ENCODE results near the gene C22orf15. TPM values are rescaled to one million over a fixed set of nuclear protein-coding genes. Genes with fewer than 3 reads are reported as not detected.
"Not testable (repeated sequence)": the region's sequence is repeated elsewhere in the genome, so short reads cannot be mapped to it uniquely, and the experiment has no call there.

C22orf15 gene
- total and polyA plus RNA-seq, 3 donors from 2014 or later: 0.68 to 8.8 (median 2.4) TPM

DNA sequence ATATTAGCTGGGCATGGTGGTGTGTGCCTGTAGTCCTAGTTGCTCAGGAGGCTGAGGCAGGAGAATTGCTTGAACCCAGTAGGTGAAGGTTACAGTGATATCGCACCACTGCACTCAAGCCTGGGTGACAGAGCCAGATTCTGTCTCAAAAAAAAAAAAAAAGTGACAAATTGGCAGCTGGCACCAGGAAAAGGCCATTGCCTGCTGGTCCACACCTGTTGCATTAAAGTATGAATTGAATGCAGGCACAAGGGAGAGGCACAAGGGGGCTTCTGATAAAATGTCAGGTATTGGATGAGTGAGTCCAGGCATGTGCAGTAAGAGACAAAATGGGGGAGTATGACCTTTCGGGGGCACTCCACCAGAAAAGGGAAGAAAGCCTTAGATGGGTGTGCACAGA is 40.1 kb upstream of the C22orf15 start:
- Histone ChIP-seq H3K36me3 (ENCODE audit: low read depth, missing control alignments) (no peaks in the 10 kb centered on the region), H3K9me3 (no peaks in the 10 kb centered on the region), H3K4me3 (no peak overlapping the region), H3K4me1 (no peaks in the 10 kb centered on the region), H3K27me3 (no peaks in the 10 kb centered on the region), H3K27ac (no peak overlapping the region)
- 81 to 87% methylated on average over 2 of the region's 2 CpGs for WGBS, 2 donors
- DNase-seq: no peak
- intact Hi-C loops (cut with DNase I; ENCODE audit: low total_unique reads): no loop called here
- TF ChIP-seq CTCF (IDR thresholded peaks at IDR 0.05): no peak

- intact Hi-C loops (cut with DNase I; ENCODE audit: low total_unique reads); H3K27me3 ChIP-seq; H3K4me1 ChIP-seq; H3K9me3 ChIP-seq; H3K27ac ChIP-seq; H3K4me3 ChIP-seq; DNase-seq; H3K36me3 ChIP-seq (ENCODE audit: low read depth, missing control alignments): not testable (repeated sequence)
- 83 to 91% methylated on average over 4 of the region's 4 CpGs for WGBS, 2 donors
Measured at GRCh38 chr22:23728108-23728507, 34.7 kb upstream of the C22orf15 start.

- no peak overlapping the region for H3K4me3 ChIP-seq
- no peak for TF ChIP-seq CTCF (IDR thresholded peaks at IDR 0.05)
- no peak for TF ChIP-seq POLR2A (IDR thresholded peaks at IDR 0.05)
- intact Hi-C loops (cut with DNase I; ENCODE audit: low total_unique reads): no loop called here
- no peak for DNase-seq
- no peak overlapping the region for H3K27ac ChIP-seq
- no peaks in the 10 kb centered on the region for H3K9me3 ChIP-seq
- H3K27me3 ChIP-seq: no peaks in the 10 kb centered on the region
- H3K4me1 ChIP-seq: no peaks in the 10 kb centered on the region
- H3K36me3 ChIP-seq (ENCODE audit: low read depth, missing control alignments): no peaks in the 10 kb centered on the region
Measured at GRCh38 chr22:23737696-23738095, 25.1 kb upstream of the C22orf15 start.

- WGBS, 2 donors: 74 to 89% methylated on average over 4 to 7 of the region's 7 CpGs
- no peak overlapping the region for H3K27ac ChIP-seq
Measured at GRCh38 chr22:23742505-23743264, 20.1 kb upstream of the C22orf15 start.

DNA sequence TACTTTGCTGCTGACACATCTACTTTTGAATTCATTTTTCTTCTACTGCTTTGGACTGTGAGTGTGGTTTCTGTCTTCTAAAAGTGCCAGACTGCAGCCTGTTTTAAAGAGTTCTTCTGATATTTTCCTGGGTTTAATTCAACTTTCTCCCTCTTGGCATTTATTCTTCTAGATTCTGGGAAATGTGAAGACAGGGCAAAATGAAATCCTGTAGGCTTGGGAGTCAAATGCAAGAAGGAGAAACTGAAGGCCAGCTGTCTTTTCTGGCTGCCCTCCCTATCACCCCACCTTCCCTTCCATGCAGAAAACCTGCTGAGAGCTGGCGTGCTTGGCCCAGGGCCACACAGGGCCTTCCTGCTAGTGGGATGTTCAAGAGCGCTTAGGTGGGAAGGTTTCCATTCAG is 19.5 kb upstream of the C22orf15 start:
- no peak for DNase-seq
- Histone ChIP-seq H3K27ac (no peak overlapping the region), H3K4me3 (no peak overlapping the region), H3K27me3 (no peaks in the 10 kb centered on the region), H3K9me3 (no peaks in the 10 kb centered on the region), H3K4me1 (no peaks in the 10 kb centered on the region), H3K36me3 (ENCODE audit: low read depth, missing control alignments) (no peaks in the 10 kb centered on the region)
- intact Hi-C loops (cut with DNase I; ENCODE audit: low total_unique reads): no loop called here
- TF ChIP-seq CTCF (IDR thresholded peaks at IDR 0.05): no peak
- 54 to 70% methylated on average over 1 to 2 of the region's 2 CpGs for WGBS, 2 donors

More at GRCh38 chr22:23742505-23743264, 20.1 kb upstream of the C22orf15 start:
- intact Hi-C loops (cut with DNase I; ENCODE audit: low total_unique reads): no loop called here
- no peaks in the 10 kb centered on the region for H3K27me3 ChIP-seq
- TF ChIP-seq POLR2A (IDR thresholded peaks at IDR 0.05) (no peak), CTCF (IDR thresholded peaks at IDR 0.05) (no peak)
- no peaks in the 10 kb centered on the region for H3K4me1 ChIP-seq
- no peak for DNase-seq
- H3K4me3 ChIP-seq: no peak overlapping the region
- H3K36me3 ChIP-seq (ENCODE audit: low read depth, missing control alignments): no peaks in the 10 kb centered on the region
- H3K9me3 ChIP-seq: no peaks in the 10 kb centered on the region

All from testis (tissue), 3 donors.